Ammon's horn (tissue), 1 donor: Measurements from ENCODE around the gene CALR.
A peak's percentile ranks its signal among the peaks of the same experiment; 100 is the strongest.
"Not testable (repeated sequence)": the region's sequence is repeated elsewhere in the genome, so short reads cannot be mapped to it uniquely, and the experiment has no call there.

Experiments used
- DNase-seq: peaks from one replicate; pipeline ENCODE4 v3.0.0-alpha.2; 2016; ENCODE audit warnings: low spot score

CALR gene

GRCh38 chr19:12952488-12953137 lies 14.2 kb downstream of the CALR start:
- DNase-seq: no peak

GRCh38 chr19:12953138-12953798 lies 14.9 kb downstream of the CALR start:
- DNase-seq: peak; percentile 76

GRCh38 chr19:12953799-12954611 lies 15.6 kb downstream of the CALR start:
- peak; percentile 52 for DNase-seq

GRCh38 chr19:12954612-12954962 lies 16.2 kb downstream of the CALR start:
- no peak for DNase-seq

GRCh38 chr19:12955575-12955974 lies 17.2 kb downstream of the CALR start:
- not testable (repeated sequence) for DNase-seq

- DNase-seq: no peak
Observed at GRCh38 chr19:12955996-12956395, 17.6 kb downstream of the CALR start.

- peak; percentile 77 for DNase-seq
Observed at GRCh38 chr19:12956446-12957388, 18.3 kb downstream of the CALR start, which contains the start of gene GADD45GIP1. GADD45GIP1 (minus strand) TSS chr19:12957223; CDS start chr19:12957212, 11 bp downstream.

GRCh38 chr19:12957389-12957952 lies 19.1 kb downstream of the CALR start:
- DNase-seq: not testable (repeated sequence)

- DNase-seq: no peak
Observed at GRCh38 chr19:12959481-12959880, 21.1 kb downstream of the CALR start.

GRCh38 chr19:12965017-12965811 lies 26.8 kb downstream of the CALR start:
- peak; percentile 73 for DNase-seq

- DNase-seq: no peak
Observed at GRCh38 chr19:12965812-12966135, 27.4 kb downstream of the CALR start.

- DNase-seq: no peak
Observed at GRCh38 chr19:12967907-12968306, 29.5 kb downstream of the CALR start.

GRCh38 chr19:12969292-12969988 lies 31.0 kb downstream of the CALR start, which contains the start of gene DAND5:
DAND5 (plus strand) TSS chr19:12969576; CDS start chr19:12969661, 85 bp downstream.
- DNase-seq: peak; percentile 56

GRCh38 chr19:12970070-12970820 lies 31.8 kb downstream of the CALR start:
- DNase-seq: no peak

GRCh38 chr19:12973236-12973635 lies 34.8 kb downstream of the CALR start:
- no peak for DNase-seq

- DNase-seq: no peak
Observed at GRCh38 chr19:12974301-12975220, 36.2 kb downstream of the CALR start.

GRCh38 chr19:12975221-12975741 lies 36.9 kb downstream of the CALR start:
- DNase-seq: no peak

- DNase-seq: not testable (repeated sequence)
Observed at GRCh38 chr19:12976109-12976508, 37.7 kb downstream of the CALR start.
